GM19455 (cell line): ENCODE data around the gene KDR.

ENCODE experiments used
- ATAC-seq: cut with Tn5 transposase; IDR thresholded peaks from one replicate; pipeline ENCODE4 v1.9.1; 2021; ENCODE audit not compliant: unreplicated experiment

The KDR gene

GRCh38 chr4:55031158-55031557 lies 94.2 kb downstream of the KDR start:
- no peak for ATAC-seq

- no peak for ATAC-seq
These were observed 94.8 kb downstream of the KDR start for GRCh38 chr4:55030589-55030988.

- ATAC-seq = no peak
These were observed 95.4 kb downstream of the KDR start for GRCh38 chr4:55029821-55030503.

DNA sequence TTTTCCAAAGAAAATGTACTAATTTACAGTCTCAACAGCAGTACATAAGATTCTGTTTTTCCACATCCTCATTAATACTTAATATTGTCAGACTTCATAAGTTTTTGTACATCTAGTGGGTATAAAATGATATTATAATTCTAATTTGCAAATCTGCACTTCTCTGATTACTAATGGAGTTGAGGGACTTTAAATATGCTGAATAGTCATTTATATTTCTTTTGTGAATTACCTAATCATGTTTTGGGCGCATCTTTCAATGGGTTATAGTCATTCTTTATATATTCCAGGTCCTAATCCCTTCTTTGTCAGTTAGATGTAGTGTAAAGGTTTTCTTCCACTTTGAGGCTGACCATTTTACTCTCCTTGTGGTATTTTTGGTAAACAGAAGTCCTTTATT lies 96.1 kb downstream of the KDR start:
- no peak for ATAC-seq
